ENCODE measurements around the gene HSPA1L.
"Not testable (repeated sequence)": the region's sequence is repeated elsewhere in the genome, so short reads cannot be mapped to it uniquely, and the experiment has no call there.

The HSPA1L gene

GRCh38 chr6:31811645-31812044 lies 3.4 kb downstream of the HSPA1L start:
- DNase-seq, result no peak

GRCh38 chr6:31808599-31808998 lies 6.5 kb downstream of the HSPA1L start:
- not testable (repeated sequence) for DNase-seq

GRCh38 chr6:31806470-31807272 lies 8.4 kb downstream of the HSPA1L start, which contains the start of gene LSM2:
Gene LSM2 (minus strand): TSS chr6:31806966. CDS start chr6:31806757, 209 bp downstream.
- DNase-seq, result peak; percentile 89 to 95

- no peak for DNase-seq
Measured at GRCh38 chr6:31805939-31806469, 9.1 kb downstream of the HSPA1L start.

GRCh38 chr6:31801031-31801927 lies 13.8 kb downstream of the HSPA1L start:
- not testable (repeated sequence) for DNase-seq

GRCh38 chr6:31799781-31800180 lies 15.3 kb downstream of the HSPA1L start:
- DNase-seq, result no peak

- DNase-seq, result no peak
Measured at GRCh38 chr6:31797588-31797987, 17.5 kb downstream of the HSPA1L start.

- no peak for DNase-seq
Measured at GRCh38 chr6:31796993-31797385, 18.1 kb downstream of the HSPA1L start.

GRCh38 chr6:31795616-31796298 lies 19.3 kb downstream of the HSPA1L start, which contains the start of gene VARS1:
Gene VARS1 (minus strand): TSS chr6:31795752. CDS start chr6:31795217, 535 bp downstream.
- peak; percentile 57 to 86 for DNase-seq

- no peak for DNase-seq
Measured at GRCh38 chr6:31794866-31795615, 20.0 kb downstream of the HSPA1L start.

- peak in 1 of 2 experiments; percentile 46 for DNase-seq
Measured at GRCh38 chr6:31794294-31794865, 20.7 kb downstream of the HSPA1L start.

GRCh38 chr6:31793927-31794245 lies 21.2 kb downstream of the HSPA1L start:
- DNase-seq, result not testable (repeated sequence)

- DNase-seq, result no peak
Measured at GRCh38 chr6:31792761-31793171, 22.3 kb downstream of the HSPA1L start.

- DNase-seq, result no peak
Measured at GRCh38 chr6:31792090-31792374, 23.1 kb downstream of the HSPA1L start.

- DNase-seq, result peak; percentile 35 to 56
Measured at GRCh38 chr6:31791324-31792089, 23.6 kb downstream of the HSPA1L start.

- no peak for DNase-seq
Measured at GRCh38 chr6:31785475-31785874, 29.6 kb downstream of the HSPA1L start.

GRCh38 chr6:31784098-31784925 lies 30.8 kb downstream of the HSPA1L start:
- DNase-seq, result no peak

GRCh38 chr6:31782126-31782855 lies 32.8 kb downstream of the HSPA1L start:
- DNase-seq, result no peak
